AG08396 (cell line): ENCODE data around the gene VEZT.
"Not testable (repeated sequence)": the region's sequence is repeated elsewhere in the genome, so short reads cannot be mapped to it uniquely, and the experiment has no call there.

Experiments
- DNase-seq: peaks from one replicate; pipeline ENCODE4 v3.0.0; 2012; ENCODE audit warnings: low spot score, mixed read lengths

The VEZT gene

GRCh38 chr12:95257541-95257940, 39.9 kb downstream of the VEZT start:
- DNase-seq: peak; percentile 11

- peak; percentile 11 for DNase-seq
Observed at GRCh38 chr12:95258151-95258550, 40.5 kb downstream of the VEZT start.

- no peak for DNase-seq
Observed at GRCh38 chr12:95258803-95259202, 41.2 kb downstream of the VEZT start.

GRCh38 chr12:95259368-95259767, 41.8 kb downstream of the VEZT start:
- DNase-seq: no peak

GRCh38 chr12:95261109-95261508, 43.5 kb downstream of the VEZT start:
- no peak for DNase-seq

- no peak for DNase-seq
Observed at GRCh38 chr12:95262808-95263207, 45.2 kb downstream of the VEZT start.

GRCh38 chr12:95265765-95266164, 48.2 kb downstream of the VEZT start:
- DNase-seq: no peak

- DNase-seq: no peak
Observed at GRCh38 chr12:95266254-95266653, 48.6 kb downstream of the VEZT start.

- no peak for DNase-seq
Observed at GRCh38 chr12:95269892-95270291, 52.3 kb downstream of the VEZT start.

GRCh38 chr12:95271465-95271864, 53.9 kb downstream of the VEZT start:
- DNase-seq: no peak

- peak; percentile 59 for DNase-seq
Observed at GRCh38 chr12:95277139-95277538, 59.5 kb downstream of the VEZT start.

- no peak for DNase-seq
Observed at GRCh38 chr12:95279856-95280255, 62.2 kb downstream of the VEZT start.

GRCh38 chr12:95282266-95282665, 64.7 kb downstream of the VEZT start:
- DNase-seq: no peak

GRCh38 chr12:95283371-95283770, 65.8 kb downstream of the VEZT start:
- DNase-seq: no peak

GRCh38 chr12:95286713-95287112, 69.1 kb downstream of the VEZT start:
- DNase-seq: no peak

GRCh38 chr12:95291501-95291900, 73.9 kb downstream of the VEZT start:
- DNase-seq: no peak

- no peak for DNase-seq
Observed at GRCh38 chr12:95298916-95299315, 81.3 kb downstream of the VEZT start.

GRCh38 chr12:95300286-95300685, 82.7 kb downstream of the VEZT start:
- no peak for DNase-seq

GRCh38 chr12:95303476-95303875, 85.9 kb downstream of the VEZT start:
- no peak for DNase-seq

- DNase-seq: no peak
Observed at GRCh38 chr12:95304673-95305198, 87.1 kb downstream of the VEZT start.

- DNase-seq: no peak
Observed at GRCh38 chr12:95312656-95313055, 95.0 kb downstream of the VEZT start.

- not testable (repeated sequence) for DNase-seq
Observed at GRCh38 chr12:95314756-95315155, 97.1 kb downstream of the VEZT start.

GRCh38 chr12:95316798-95317197, 99.2 kb downstream of the VEZT start:
- no peak for DNase-seq

- DNase-seq: peak; percentile 28
Observed at GRCh38 chr12:95318071-95318545, 100.5 kb downstream of the VEZT start.
